HepG2 (cell line): ENCODE results near the gene CHKA. TPM values are rescaled to one million over a fixed set of nuclear protein-coding genes. Genes with fewer than 3 reads are reported as not detected.

Experiments
- ATF1 ChIP-seq: IDR thresholded peaks from 2 replicates; pipeline ENCODE4 v1.6.1; 2016; ENCODE audit warnings: mild to moderate bottlenecking, control low read depth
- ELF3 ChIP-seq: IDR thresholded peaks from 2 replicates; pipeline ENCODE4 v1.6.1; 2016; ENCODE audit warnings: missing genetic modification reagents, missing compliant biosample characterization
- ETS1 ChIP-seq: sonication (generic); formaldehyde crosslinking; IDR thresholded peaks from 2 replicates; pipeline ENCODE4 v1.4.0; 2020; ENCODE audit warnings: missing genetic modification reagents
- HDAC1 ChIP-seq: sonication (generic); formaldehyde crosslinking; IDR thresholded peaks from 2 replicates; pipeline ENCODE4 v1.5.1; 2020; ENCODE audit warnings: mild to moderate bottlenecking, missing genetic modification reagents
- MYPOP ChIP-seq: sonication (generic); formaldehyde crosslinking; IDR thresholded peaks from 2 replicates; pipeline ENCODE4 v1.8.1; 2023; ENCODE audit warnings: mild to moderate bottlenecking, moderate library complexity, missing genetic modification reagents
- NFE2L2 ChIP-seq: fragments of 150-350 bp; IDR thresholded peaks from 2 replicates; pipeline ENCODE4 v1.6.1; 2014; ENCODE audit warnings: low read length
- PAXIP1 ChIP-seq: sonication (generic); formaldehyde crosslinking; conservative IDR thresholded peaks from 2 replicates; pipeline ENCODE4 v1.4.0; 2020; ENCODE audit warnings: mild to moderate bottlenecking, missing genetic modification reagents, moderate library complexity
- RXRB ChIP-seq: IDR thresholded peaks from 2 replicates; pipeline ENCODE4 v1.6.1; 2016; ENCODE audit warnings: borderline replicate concordance, missing genetic modification reagents, missing compliant biosample characterization
- SKI ChIP-seq: fragments of 450-650 bp; IDR thresholded peaks from one replicate; pipeline ENCODE4 v1.6.1; 2018; ENCODE audit warnings: mild to moderate bottlenecking; ENCODE audit not compliant: partially characterized antibody
- TGIF2 ChIP-seq: IDR thresholded peaks from 2 replicates; pipeline ENCODE4 v1.6.1; 2016; ENCODE audit warnings: control low read depth, missing compliant biosample characterization
- ZFP62 ChIP-seq: sonication (generic); formaldehyde crosslinking; IDR thresholded peaks from 2 replicates; pipeline ENCODE4 v1.4.0; 2020; ENCODE audit warnings: missing genetic modification reagents
- ZNF180 ChIP-seq: sonication (generic); formaldehyde crosslinking; IDR thresholded peaks from 2 replicates; pipeline ENCODE4 v1.4.0; 2020; ENCODE audit warnings: low read depth, missing genetic modification reagents, borderline replicate concordance
- ZNF670 ChIP-seq: sonication (generic); formaldehyde crosslinking; IDR thresholded peaks from 2 replicates; pipeline ENCODE4 v1.8.0; 2022; ENCODE audit warnings: mild to moderate bottlenecking, missing genetic modification reagents, borderline replicate concordance
- ZNF775 ChIP-seq: sonication (generic); formaldehyde crosslinking; IDR thresholded peaks from 2 replicates; pipeline ENCODE4 v1.4.0; 2020; ENCODE audit warnings: missing genetic modification reagents, mild to moderate bottlenecking, moderate library complexity, borderline replicate concordance
- polyA plus RNA-seq, 8 experiments: library from polyadenylated mRNA; depleted of rRNA in 3 of 8; stranded (reverse) in 7 of 8; unstranded in 1 of 8; fragments of >200 nt; fragmentation: Illumina TruSeq in 4 of 8; extraction: Trizol in 4 of 8; gene quantifications; 2 replicates each; pipeline versions ENCODE4 v1.2.1 to v1.2.3, GENCODE V29; 2011 to 2016; ENCODE audit warnings: low read depth in 4 of 8, missing spikeins in 1 of 8, mixed read lengths in 1 of 8; ENCODE audit not compliant: insufficient read depth in 1 of 8
- total RNA-seq, 5 experiments: library from RNA; depleted of rRNA; stranded (reverse); fragments of >200 nt; fragmentation: Illumina TruSeq; extraction: Trizol; gene quantifications; 2 replicates each; pipeline ENCODE4 v1.2.3, GENCODE V29; 2016; ENCODE audit warnings: low read depth in 1 of 5
- TF ChIP-seq, protein P1 (sequence below): IDR thresholded peaks from 2 replicates; pipeline ENCODE4 v1.6.1; 2012; ENCODE audit warnings: inconsistent platforms
- TF ChIP-seq, protein P2 (sequence below): IDR thresholded peaks from 2 replicates; pipeline ENCODE4 v1.6.1; 2016; ENCODE audit warnings: low read depth
- TF ChIP-seq, protein P3 (sequence below): sonication (generic); formaldehyde crosslinking; IDR thresholded peaks from 2 replicates; pipeline ENCODE4 v1.8.0; 2022; ENCODE audit warnings: mild to moderate bottlenecking, missing genetic modification reagents, borderline replicate concordance

The CHKA gene
- total and polyA plus RNA-seq, 2 of the 13 experiments (the other 11 are each of a cell fraction or from before 2014, with no cell fraction given) = 71.6 to 92.7 TPM

DNA sequence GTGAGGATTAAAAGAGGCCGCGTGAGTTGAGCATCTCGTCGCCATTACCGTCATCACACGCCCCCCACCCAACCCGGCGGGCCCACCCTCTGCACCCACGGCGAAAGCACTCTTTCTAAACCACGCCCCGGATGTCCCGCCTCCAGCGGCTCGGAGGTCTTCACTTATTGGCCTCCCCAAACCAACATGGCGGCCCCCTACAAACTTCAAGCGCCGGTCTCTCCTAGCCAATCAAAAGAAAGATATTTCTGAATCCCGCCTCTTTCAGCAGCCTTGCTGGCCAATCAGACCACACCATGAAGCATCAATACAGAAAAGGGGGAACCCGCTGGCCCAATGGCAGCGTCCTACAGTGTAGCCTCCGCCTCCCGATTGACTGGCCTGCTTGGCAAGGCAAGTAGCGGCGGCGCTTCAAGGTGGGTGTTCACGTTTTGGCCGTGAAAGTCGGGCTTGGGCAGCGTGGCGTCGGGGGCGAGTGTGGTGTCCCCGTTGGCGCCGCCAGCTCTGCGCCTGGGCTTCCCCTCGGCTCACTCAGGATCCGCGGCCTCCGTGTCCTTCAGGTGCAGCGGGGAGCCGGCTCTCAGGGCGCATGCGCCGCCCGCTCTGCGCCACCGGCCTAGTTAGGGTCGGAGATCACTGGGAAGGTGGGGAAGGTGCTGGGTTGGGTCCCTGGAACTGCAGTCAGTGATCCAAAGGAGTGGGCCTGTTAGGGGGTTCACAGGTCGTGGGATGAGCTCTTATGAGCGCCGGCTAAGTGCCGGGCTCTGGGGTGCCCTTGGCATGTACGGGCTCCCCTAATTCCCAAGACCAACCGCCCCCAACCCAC lies 90.7 kb downstream of the CHKA start, which contains the start of gene NDUFS8 (continued):
- TF ChIP-seq ZNF775 (no peak), RXRB (CRISPR knock-in tag) (no peak), ZNF180 (CRISPR knock-in tag) (no peak), HDAC1 (CRISPR knock-in tag) (peak; percentile 80; the same call in 1 of the 2 replicates), SKI (no peak), ETS1 (CRISPR knock-in tag) (no peak), ZNF670 (CRISPR knock-in tag) (no peak; the same call in 1 of the 2 replicates), PAXIP1 (no peak; the same call in 1 of the 2 replicates), ATF1 (CRISPR knock-in tag) (no peak), ZFP62 (CRISPR knock-in tag) (no peak), NFE2L2 (no peak), MYPOP (no peak; the same call in 1 of the 2 replicates), TGIF2 (CRISPR knock-in tag) (peak; percentile 76), ELF3 (CRISPR knock-in tag) (0 out of 2 replicates have a peak, but pooled peaks have one; percentile 38)
- TF ChIP-seq, protein P1, sequence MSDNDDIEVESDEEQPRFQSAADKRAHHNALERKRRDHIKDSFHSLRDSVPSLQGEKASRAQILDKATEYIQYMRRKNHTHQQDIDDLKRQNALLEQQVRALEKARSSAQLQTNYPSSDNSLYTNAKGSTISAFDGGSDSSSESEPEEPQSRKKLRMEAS = peak; percentile 75
- TF ChIP-seq, protein P2, sequence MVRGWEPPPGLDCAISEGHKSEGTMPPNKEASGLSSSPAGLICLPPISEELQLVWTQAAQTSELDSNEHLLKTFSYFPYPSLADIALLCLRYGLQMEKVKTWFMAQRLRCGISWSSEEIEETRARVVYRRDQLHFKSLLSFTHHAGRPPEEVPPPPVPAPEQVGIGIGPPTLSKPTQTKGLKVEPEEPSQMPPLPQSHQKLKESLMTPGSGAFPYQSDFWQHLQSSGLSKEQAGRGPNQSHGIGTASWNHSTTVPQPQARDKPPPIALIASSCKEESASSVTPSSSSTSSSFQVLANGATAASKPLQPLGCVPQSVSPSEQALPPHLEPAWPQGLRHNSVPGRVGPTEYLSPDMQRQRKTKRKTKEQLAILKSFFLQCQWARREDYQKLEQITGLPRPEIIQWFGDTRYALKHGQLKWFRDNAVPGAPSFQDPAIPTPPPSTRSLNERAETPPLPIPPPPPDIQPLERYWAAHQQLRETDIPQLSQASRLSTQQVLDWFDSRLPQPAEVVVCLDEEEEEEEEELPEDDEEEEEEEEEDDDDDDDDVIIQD (CRISPR knock-in tag) = no peak
- TF ChIP-seq, protein P3, sequence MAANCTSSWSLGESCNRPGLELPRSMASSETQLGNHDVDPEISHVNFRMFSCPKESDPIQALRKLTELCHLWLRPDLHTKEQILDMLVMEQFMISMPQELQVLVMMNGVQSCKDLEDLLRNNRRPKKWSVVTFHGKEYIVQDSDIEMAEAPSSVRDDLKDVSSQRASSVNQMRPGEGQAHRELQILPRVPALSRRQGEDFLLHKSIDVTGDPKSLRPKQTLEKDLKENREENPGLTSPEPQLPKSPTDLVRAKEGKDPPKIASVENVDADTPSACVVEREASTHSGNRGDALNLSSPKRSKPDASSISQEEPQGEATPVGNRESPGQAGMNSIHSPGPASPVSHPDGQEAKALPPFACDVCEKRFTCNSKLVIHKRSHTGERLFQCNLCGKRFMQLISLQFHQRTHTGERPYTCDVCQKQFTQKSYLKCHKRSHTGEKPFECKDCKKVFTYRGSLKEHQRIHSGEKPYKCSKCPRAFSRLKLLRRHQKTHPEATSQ (CRISPR knock-in tag) = no peak
